OCI-LY3 (cell line): ENCODE data around the gene AFF1.
A peak's percentile ranks its signal among the peaks of the same experiment; 100 is the strongest.

Experiments used
- H2AFZ ChIP-seq: fragments of 200-600, 300-600 bp; shearing (Covaris generic); 2 replicates; pipeline ENCODE4 v1.6.0; 2014; ENCODE audit warnings: antibody characterized with exemption, low read depth, low read length
- H3K27ac ChIP-seq: fragments of 200-600, 300-600 bp; sonication (generic); 2 replicates; pipeline ENCODE4 v1.5.1; 2014; ENCODE audit warnings: mild to moderate bottlenecking, low read length, moderate library complexity, mixed read lengths
- H3K27me3 ChIP-seq: fragments of 200-600, 300-600 bp; sonication (generic); 2 replicates; pipeline ENCODE4 v1.6.1; 2014; ENCODE audit warnings: low read depth, low read length, mixed read lengths
- H3K36me3 ChIP-seq: fragments of 200-600, 300-600 bp; sonication (generic); replicated peaks from 2 replicates; pipeline ENCODE3; 2014; ENCODE audit warnings: low read depth, low read length, mixed read lengths
- H3K4me1 ChIP-seq: fragments of 300-600, 200-600 bp; sonication (generic); 2 replicates; pipeline ENCODE4 v1.6.1; 2014; ENCODE audit warnings: low read length, mixed read lengths
- H3K4me2 ChIP-seq: fragments of 200-600, 300-600 bp; sonication (generic); 2 replicates; pipeline ENCODE4 v1.6.1; 2014; ENCODE audit warnings: low read length, mixed read lengths
- H3K4me3 ChIP-seq: fragments of 300-600, 200-600 bp; sonication (generic); 2 replicates; pipeline ENCODE4 v1.5.1; 2014; ENCODE audit warnings: antibody characterized with exemption, mild to moderate bottlenecking, low read length, moderate library complexity
- H3K79me2 ChIP-seq: fragments of 300-600, 200-600 bp; shearing (Covaris generic); 2 replicates; pipeline ENCODE4 v1.6.1; 2014; ENCODE audit warnings: mild to moderate bottlenecking, low read length, mixed read lengths
- H3K9ac ChIP-seq: fragments of 300-600, 200-600 bp; shearing (Covaris generic); 2 replicates; pipeline ENCODE4 v1.6.0; 2014; ENCODE audit warnings: mild to moderate bottlenecking, low read length, moderate library complexity
- H3K9me3 ChIP-seq: fragments of 200-600, 300-600 bp; shearing (Covaris generic); 2 replicates; pipeline ENCODE4 v1.6.1; 2014; ENCODE audit warnings: low read length, mixed read lengths; ENCODE audit not compliant: insufficient read depth
- H4K20me1 ChIP-seq: fragments of 200-600, 300-600 bp; sonication (generic); 2 replicates; pipeline ENCODE4 v1.6.1; 2016; ENCODE audit warnings: low read length, mixed read lengths; ENCODE audit not compliant: insufficient read depth
- CTCF ChIP-seq: fragments of 200-600, 300-600 bp; sonication (generic); IDR thresholded peaks from 2 replicates; pipeline ENCODE4 v1.5.1; 2014; ENCODE audit warnings: antibody characterized with exemption, low read length, low read depth
- EZH2phosphoT487 ChIP-seq: fragments of 200-600 bp; shearing (Covaris generic); IDR thresholded peaks from 2 replicates; pipeline ENCODE4 v1.6.1; 2018; ENCODE audit warnings: antibody characterized with exemption, mixed run types, low read depth

AFF1 gene

GRCh38 chr4:87005690-87006425, 71.0 kb downstream of the AFF1 start:
- Histone ChIP-seq H3K27me3 (no peaks in the 10 kb centered on the region), H3K9me3 (no peaks in the 10 kb centered on the region), H3K4me3 (peak overlapping the region; percentile 93), H3K4me2 (peak overlapping the region; percentile 92), H3K4me1 (peaks cover 37% of the 10 kb centered on the region), H4K20me1 (peaks cover 34% of the 10 kb centered on the region), H3K36me3 (no peaks in the 10 kb centered on the region), H3K9ac (peak overlapping the region; percentile 84), H3K79me2 (peaks cover 48% of the 10 kb centered on the region), H2AFZ (peak overlapping the region; percentile 7; the same call in 1 of the 2 replicates), H3K27ac (peak overlapping the region; percentile 82)
- TF ChIP-seq EZH2phosphoT487 (no peak), CTCF (no peak)

- H3K9me3 ChIP-seq, result no peaks in the 10 kb centered on the region
- peaks cover 37% of the 10 kb centered on the region for H3K4me1 ChIP-seq
- H3K27me3 ChIP-seq, result no peaks in the 10 kb centered on the region
- peak overlapping the region; percentile 93 for H3K4me3 ChIP-seq
- peaks cover 38% of the 10 kb centered on the region for H4K20me1 ChIP-seq
- H3K36me3 ChIP-seq, result no peaks in the 10 kb centered on the region
- H3K4me2 ChIP-seq, result peak overlapping the region; percentile 92
- H3K9ac ChIP-seq, result peak overlapping the region; percentile 84
- H3K79me2 ChIP-seq, result peaks cover 53% of the 10 kb centered on the region
- H3K27ac ChIP-seq, result peak overlapping the region; percentile 82
- TF ChIP-seq CTCF (no peak), EZH2phosphoT487 (no peak)
- H2AFZ ChIP-seq, result peak overlapping the region; percentile 7; the same call in 1 of the 2 replicates
Observed at GRCh38 chr4:87006426-87006675, 71.5 kb downstream of the AFF1 start.

GRCh38 chr4:87006676-87007527, 72.1 kb downstream of the AFF1 start:
- Histone ChIP-seq H3K4me3 (peak overlapping the region; percentile 93), H3K27me3 (no peaks in the 10 kb centered on the region), H3K9me3 (no peaks in the 10 kb centered on the region), H3K4me2 (peak overlapping the region; percentile 92), H3K4me1 (peaks cover 42% of the 10 kb centered on the region), H3K9ac (peak overlapping the region; percentile 84), H3K79me2 (peaks cover 58% of the 10 kb centered on the region), H3K27ac (peak overlapping the region; percentile 82), H4K20me1 (peaks cover 43% of the 10 kb centered on the region), H2AFZ (peak overlapping the region; percentile 78; the same call in 1 of the 2 replicates), H3K36me3 (no peaks in the 10 kb centered on the region)
- TF ChIP-seq EZH2phosphoT487, result no peak
- TF ChIP-seq CTCF, result peak; percentile 5; the same call in 1 of the 2 replicates
